Fibroblast of skin of abdomen (primary cell): ENCODE results near the gene HSPA2.
"Not testable (repeated sequence)": the region's sequence is repeated elsewhere in the genome, so short reads cannot be mapped to it uniquely, and the experiment has no call there.

Experiments
- DNase-seq: peaks from one replicate; pipeline ENCODE4 v3.0.0-alpha.2; 2013

The HSPA2 gene

GRCh38 chr14:64562436-64562835, 21.9 kb downstream of the HSPA2 start:
- no peak for DNase-seq

GRCh38 chr14:64563696-64564095, 23.2 kb downstream of the HSPA2 start:
- no peak for DNase-seq

- DNase-seq = peak; percentile 8
These were observed 26.1 kb downstream of the HSPA2 start for GRCh38 chr14:64566651-64567122.

GRCh38 chr14:64569138-64569631, 28.6 kb downstream of the HSPA2 start:
- DNase-seq = peak; percentile 34

- DNase-seq = not testable (repeated sequence)
These were observed 29.1 kb downstream of the HSPA2 start for GRCh38 chr14:64569646-64570045.

- no peak for DNase-seq
These were observed 32.0 kb downstream of the HSPA2 start for GRCh38 chr14:64572386-64573104.

- no peak for DNase-seq
These were observed 32.6 kb downstream of the HSPA2 start for GRCh38 chr14:64573109-64573508.

- DNase-seq = no peak
These were observed 34.0 kb downstream of the HSPA2 start for GRCh38 chr14:64574371-64575107.

- no peak for DNase-seq
These were observed 36.7 kb downstream of the HSPA2 start for GRCh38 chr14:64577211-64577610.

- DNase-seq = peak; percentile 5
These were observed 39.9 kb downstream of the HSPA2 start for GRCh38 chr14:64580467-64580866.

- no peak for DNase-seq
These were observed 40.8 kb downstream of the HSPA2 start for GRCh38 chr14:64581363-64581762.

- no peak for DNase-seq
These were observed 41.3 kb downstream of the HSPA2 start for GRCh38 chr14:64581817-64582216.

- DNase-seq = no peak
These were observed 43.6 kb downstream of the HSPA2 start for GRCh38 chr14:64584190-64584589.

GRCh38 chr14:64591809-64592208, 51.3 kb downstream of the HSPA2 start:
- DNase-seq = peak; percentile 60
